Measurements from ENCODE around the gene NTHL1.

NTHL1 gene

DNA sequence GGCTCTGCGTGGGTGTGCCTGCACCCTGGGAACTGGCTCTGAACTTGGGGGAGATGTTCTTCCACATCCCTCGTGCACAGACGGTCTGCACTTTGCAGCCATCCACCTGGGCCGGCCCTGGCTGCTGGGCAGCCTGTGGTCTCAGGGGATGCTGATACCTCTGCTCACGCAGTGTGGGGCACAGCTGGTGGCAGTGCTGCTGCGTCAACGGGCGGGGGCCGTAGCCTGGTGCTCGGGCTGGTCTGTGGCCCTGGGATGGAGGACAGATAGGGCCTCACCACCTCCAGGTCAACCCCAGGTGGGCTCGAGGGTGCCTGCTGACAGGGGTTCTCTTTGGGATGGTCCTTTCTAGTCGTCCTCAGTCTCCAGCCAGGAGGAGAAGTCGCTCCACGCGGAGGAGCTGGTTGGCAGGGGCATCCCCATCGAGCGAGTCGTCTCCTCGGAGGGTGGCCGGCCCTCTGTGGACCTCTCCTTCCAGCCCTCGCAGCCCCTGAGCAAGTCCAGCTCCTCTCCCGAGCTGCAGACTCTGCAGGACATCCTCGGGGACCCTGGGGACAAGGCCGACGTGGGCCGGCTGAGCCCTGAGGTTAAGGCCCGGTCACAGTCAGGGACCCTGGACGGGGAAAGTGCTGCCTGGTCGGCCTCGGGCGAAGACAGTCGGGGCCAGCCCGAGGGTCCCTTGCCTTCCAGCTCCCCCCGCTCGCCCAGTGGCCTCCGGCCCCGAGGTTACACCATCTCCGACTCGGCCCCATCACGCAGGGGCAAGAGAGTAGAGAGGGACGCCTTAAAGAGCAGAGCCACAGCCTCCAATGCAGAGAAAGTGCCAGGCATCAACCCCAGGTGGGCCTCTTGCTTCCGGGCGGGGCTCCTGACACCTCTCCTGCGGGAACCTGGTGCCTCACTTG, 36.5 kb upstream of the NTHL1 start:
- TF ChIP-seq, protein P1, sequence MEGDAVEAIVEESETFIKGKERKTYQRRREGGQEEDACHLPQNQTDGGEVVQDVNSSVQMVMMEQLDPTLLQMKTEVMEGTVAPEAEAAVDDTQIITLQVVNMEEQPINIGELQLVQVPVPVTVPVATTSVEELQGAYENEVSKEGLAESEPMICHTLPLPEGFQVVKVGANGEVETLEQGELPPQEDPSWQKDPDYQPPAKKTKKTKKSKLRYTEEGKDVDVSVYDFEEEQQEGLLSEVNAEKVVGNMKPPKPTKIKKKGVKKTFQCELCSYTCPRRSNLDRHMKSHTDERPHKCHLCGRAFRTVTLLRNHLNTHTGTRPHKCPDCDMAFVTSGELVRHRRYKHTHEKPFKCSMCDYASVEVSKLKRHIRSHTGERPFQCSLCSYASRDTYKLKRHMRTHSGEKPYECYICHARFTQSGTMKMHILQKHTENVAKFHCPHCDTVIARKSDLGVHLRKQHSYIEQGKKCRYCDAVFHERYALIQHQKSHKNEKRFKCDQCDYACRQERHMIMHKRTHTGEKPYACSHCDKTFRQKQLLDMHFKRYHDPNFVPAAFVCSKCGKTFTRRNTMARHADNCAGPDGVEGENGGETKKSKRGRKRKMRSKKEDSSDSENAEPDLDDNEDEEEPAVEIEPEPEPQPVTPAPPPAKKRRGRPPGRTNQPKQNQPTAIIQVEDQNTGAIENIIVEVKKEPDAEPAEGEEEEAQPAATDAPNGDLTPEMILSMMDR (IDR thresholded peaks at IDR 0.05; ENCODE audit: insufficient read depth, low read depth, low read length, missing control alignments), result no peak
- no peak overlapping the region for H3K4me3 ChIP-seq (ENCODE audit: low read depth, low read length)
- DNase-seq (ENCODE audit: low read depth), result no peak

DNA sequence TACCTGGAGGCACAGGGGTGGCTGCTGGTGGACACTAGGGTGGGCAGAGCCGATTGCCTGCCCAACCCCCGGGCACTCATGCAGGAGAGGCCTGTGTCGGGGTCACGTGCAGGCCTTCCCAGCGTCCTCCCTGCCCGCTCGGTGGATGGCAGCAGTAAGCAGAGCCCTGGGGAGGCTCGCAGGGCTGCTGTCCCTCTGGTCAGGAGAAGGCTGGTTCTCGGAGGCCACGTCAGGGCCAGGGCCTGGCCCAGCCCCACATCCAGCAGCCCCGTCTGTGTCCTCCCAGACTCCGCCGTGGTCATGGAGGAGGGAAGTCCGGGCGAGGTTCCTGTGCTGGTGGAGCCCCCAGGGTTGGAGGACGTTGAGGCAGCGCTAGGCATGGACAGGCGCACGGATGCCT, 35.8 kb upstream of the NTHL1 start:
- H3K4me3 ChIP-seq (ENCODE audit: low read depth, low read length), result no peak overlapping the region
- TF ChIP-seq, protein P1 (IDR thresholded peaks at IDR 0.05; ENCODE audit: insufficient read depth, low read depth, low read length, missing control alignments), result no peak
- DNase-seq (ENCODE audit: low read depth), result no peak

DNA sequence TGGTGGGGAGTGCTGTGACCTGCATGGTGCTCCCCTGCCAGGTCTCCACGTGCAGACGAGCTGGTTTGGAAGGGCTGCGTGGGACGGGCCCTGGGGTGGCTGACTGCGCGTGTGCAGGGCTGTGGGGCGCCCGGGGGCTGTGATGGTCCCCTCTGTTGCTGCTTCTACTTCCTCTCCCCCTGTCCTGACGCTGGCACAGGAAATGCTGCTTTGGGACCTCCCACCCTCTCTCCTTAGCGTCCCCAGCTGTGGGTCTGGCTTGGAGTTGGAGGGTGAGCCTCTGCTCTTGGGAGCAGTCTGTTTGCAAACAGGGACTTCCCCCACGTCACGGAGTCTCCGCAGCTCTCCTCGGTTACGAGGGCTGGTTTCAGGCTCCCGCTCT, 35.3 kb upstream of the NTHL1 start:
- no peak for DNase-seq (ENCODE audit: low read depth)
- TF ChIP-seq, protein P1 (IDR thresholded peaks at IDR 0.05; ENCODE audit: insufficient read depth, low read depth, low read length, missing control alignments), result no peak
- no peak overlapping the region for H3K4me3 ChIP-seq (ENCODE audit: low read depth, low read length)

DNA sequence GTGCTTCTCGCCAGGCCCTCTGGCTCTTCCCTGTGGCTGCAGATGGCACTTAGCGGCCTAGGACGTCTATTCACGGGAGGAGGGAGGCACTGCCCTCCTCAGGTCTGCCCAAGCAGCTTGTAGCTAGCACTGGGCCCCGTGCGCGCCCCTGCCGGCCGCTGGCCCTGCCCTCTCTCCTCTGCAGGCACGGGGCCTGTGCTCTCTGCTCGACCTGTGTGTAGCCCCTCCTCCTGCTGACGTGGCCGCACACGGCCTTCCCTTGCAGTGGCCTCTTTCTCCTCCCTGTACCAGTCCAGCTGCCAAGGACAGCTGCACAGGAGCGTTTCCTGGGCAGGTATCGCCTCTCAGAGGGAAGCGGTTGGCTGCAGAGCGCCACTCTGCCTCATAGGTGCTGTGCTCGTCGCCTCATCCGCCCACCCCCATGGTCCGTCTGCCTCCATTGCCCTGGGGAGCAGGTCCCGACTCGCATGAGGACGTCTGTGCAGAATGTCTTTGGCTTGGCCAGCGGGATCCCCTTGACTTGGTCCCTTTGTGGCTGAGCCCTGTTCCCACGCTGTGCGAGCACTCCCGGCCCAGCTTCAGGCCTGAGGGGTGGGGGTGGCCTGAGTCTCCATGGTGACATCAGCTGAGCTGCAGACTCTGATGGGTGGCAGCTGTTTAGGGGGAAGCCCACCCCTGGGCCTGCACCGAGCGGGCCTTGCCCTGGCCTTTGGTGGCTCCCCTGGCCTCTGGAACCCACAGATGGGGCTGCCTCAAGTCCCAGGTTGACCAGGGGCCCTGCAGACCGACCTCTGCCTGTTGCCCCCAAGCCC, 34.7 kb upstream of the NTHL1 start:
- H3K4me3 ChIP-seq (ENCODE audit: low read depth, low read length), result no peak overlapping the region
- no peak for DNase-seq (ENCODE audit: low read depth)
- TF ChIP-seq, protein P1 (IDR thresholded peaks at IDR 0.05; ENCODE audit: insufficient read depth, low read depth, low read length, missing control alignments), result no peak

DNA sequence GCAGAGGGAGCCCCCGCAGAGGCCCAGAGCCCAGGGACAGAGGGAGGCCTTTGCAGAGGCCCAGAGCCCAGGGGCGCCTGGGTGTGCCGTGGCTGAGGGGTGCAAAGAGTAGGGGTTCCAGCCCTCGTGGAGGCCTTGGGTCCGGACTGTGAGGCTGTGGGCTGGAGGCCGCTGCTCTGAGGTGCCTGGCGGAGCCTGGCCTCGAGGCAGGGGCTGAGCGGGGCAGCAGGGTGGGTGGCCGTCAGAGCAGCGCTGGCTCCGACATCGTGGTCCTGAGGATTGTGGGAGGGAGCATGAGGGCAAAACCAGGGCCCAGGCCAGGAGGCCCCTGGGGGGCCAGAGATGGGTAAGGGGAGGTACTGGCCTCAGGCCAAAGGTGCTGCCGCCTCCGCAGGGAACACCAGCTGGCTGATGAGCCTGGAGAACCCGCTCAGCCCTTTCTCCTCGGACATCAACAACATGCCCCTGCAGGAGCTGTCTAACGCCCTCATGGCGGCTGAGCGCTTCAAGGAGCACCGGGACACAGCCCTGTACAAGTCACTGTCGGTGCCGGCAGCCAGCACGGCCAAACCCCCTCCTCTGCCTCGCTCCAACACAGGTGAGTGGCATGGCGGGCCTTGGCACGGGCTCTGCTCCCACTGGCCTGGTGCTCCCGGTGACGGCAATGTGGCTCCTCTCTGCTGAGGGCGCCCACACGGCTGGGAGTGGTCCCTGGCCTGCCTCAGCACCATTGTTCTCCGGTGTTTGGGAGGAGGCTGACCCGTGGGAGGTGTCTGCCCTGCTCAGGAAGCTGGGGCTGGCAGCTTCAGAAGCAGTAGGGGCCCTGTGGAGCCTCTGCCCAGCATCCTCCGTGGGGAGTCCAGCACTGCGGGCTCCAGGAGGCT, 33.8 kb upstream of the NTHL1 start:
- H3K4me3 ChIP-seq (ENCODE audit: low read depth, low read length), result no peak overlapping the region
- TF ChIP-seq, protein P1 (IDR thresholded peaks at IDR 0.05; ENCODE audit: insufficient read depth, low read depth, low read length, missing control alignments), result no peak
- DNase-seq (ENCODE audit: low read depth), result no peak

DNA sequence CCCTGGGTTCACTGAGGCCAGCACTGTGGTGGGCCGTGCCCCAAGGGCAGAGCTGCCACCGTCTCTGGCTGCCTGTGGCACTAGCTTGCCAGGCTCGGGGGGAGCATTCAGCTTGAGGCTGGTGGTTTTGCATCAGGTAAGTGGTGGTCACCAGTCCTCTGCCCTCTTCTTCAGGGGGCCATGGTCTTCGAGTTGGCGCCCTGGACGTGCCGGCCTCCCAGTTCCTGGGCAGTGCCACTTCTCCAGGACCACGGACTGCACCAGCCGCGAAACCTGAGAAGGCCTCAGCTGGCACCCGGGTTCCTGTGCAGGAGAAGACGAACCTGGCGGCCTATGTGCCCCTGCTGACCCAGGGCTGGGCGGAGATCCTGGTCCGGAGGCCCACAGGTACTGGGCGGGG, 32.4 kb upstream of the NTHL1 start:
- H3K4me3 ChIP-seq (ENCODE audit: low read depth, low read length), result no peak overlapping the region
- DNase-seq (ENCODE audit: low read depth), result no peak
- TF ChIP-seq, protein P1 (IDR thresholded peaks at IDR 0.05; ENCODE audit: insufficient read depth, low read depth, low read length, missing control alignments), result no peak

All from GM12865 (cell line).